ENCODE data around the gene CACNA1A. TPM values are rescaled to one million over a fixed set of nuclear protein-coding genes. Genes with fewer than 3 reads are reported as not detected.

CACNA1A gene
- polyA plus RNA-seq, 1 donor (not counting 4 experiments of a cell fraction or from before 2014, with no cell fraction given) = not detected

DNA sequence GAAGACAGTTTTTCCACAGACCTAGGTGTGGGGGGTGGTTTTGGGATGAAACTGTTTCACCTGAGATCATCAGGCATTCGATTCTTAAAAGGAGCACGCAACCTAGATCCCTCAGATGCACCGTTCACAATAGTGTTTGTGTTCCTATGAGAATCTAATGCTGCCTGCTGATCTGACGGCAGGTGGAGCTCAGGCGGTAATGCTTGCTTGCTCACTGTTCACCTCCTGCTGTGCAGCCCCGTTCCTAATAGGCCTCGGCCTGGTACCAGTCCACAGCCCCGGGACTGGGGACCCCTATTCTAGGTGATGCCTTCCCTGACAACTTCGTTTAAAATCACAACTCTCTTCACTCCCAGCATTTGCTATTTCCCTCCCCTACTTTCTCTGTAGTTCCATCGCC is 206.4 kb downstream of the CACNA1A start:
- TF ChIP-seq, protein P1, sequence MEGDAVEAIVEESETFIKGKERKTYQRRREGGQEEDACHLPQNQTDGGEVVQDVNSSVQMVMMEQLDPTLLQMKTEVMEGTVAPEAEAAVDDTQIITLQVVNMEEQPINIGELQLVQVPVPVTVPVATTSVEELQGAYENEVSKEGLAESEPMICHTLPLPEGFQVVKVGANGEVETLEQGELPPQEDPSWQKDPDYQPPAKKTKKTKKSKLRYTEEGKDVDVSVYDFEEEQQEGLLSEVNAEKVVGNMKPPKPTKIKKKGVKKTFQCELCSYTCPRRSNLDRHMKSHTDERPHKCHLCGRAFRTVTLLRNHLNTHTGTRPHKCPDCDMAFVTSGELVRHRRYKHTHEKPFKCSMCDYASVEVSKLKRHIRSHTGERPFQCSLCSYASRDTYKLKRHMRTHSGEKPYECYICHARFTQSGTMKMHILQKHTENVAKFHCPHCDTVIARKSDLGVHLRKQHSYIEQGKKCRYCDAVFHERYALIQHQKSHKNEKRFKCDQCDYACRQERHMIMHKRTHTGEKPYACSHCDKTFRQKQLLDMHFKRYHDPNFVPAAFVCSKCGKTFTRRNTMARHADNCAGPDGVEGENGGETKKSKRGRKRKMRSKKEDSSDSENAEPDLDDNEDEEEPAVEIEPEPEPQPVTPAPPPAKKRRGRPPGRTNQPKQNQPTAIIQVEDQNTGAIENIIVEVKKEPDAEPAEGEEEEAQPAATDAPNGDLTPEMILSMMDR (optimal IDR thresholded peaks at IDR 0.05 in 1 of 3, IDR thresholded peaks at IDR 0.05 in 1 of 3, conservative IDR thresholded peaks at IDR 0.05 in 1 of 3; ENCODE audit: extremely low read depth in 1 of 3, insufficient read depth in 2 of 3, low read length in 3 of 3) = peak in 1 of 3 experiments; percentile 10
- no peak for TF ChIP-seq EZH2 (IDR thresholded peaks at IDR 0.05; ENCODE audit: low read length)
- DNase-seq (ENCODE audit: low read depth, low spot score) (no peak), FAIRE-seq (no peak)
- Histone ChIP-seq H3K9ac (ENCODE audit: control insufficient read depth, extremely low read depth, insufficient read depth, low read length) (no peak overlapping the region), H2AFZ (ENCODE audit: control insufficient read depth, low read length) (no peak overlapping the region), H3K4me2 (ENCODE audit: control insufficient read depth, extremely low read depth, insufficient read depth, low read depth, low read length) (no peak overlapping the region), H3K36me3 (ENCODE audit: control insufficient read depth in 2 of 2, extremely low read depth in 1 of 2, insufficient read depth in 2 of 2, low read length in 2 of 2) (no peaks in the 10 kb centered on the region), H3K4me3 (ENCODE audit: control insufficient read depth in 2 of 3, extremely low read depth in 1 of 3, insufficient read depth in 2 of 3, low read depth in 1 of 3, low read length in 3 of 3) (no peak overlapping the region), H3K4me1 (ENCODE audit: control insufficient read depth, extremely low read depth, insufficient read depth, low read length) (no peaks in the 10 kb centered on the region), H3K9me3 (ENCODE audit: control insufficient read depth, low read depth, low read length) (no peaks in the 10 kb centered on the region), H3K9me1 (ENCODE audit: control insufficient read depth, extremely low read depth, insufficient read depth, low read length) (no peaks in the 10 kb centered on the region), H3K79me2 (ENCODE audit: control insufficient read depth, insufficient read depth, low read length) (no peaks in the 10 kb centered on the region), H4K20me1 (ENCODE audit: control insufficient read depth, extremely low read depth, insufficient read depth, low read length) (no peaks in the 10 kb centered on the region), H3K27ac (ENCODE audit: control insufficient read depth, insufficient read depth, low read length) (no peak overlapping the region), H3K27me3 (ENCODE audit: control insufficient read depth, extremely low read depth, insufficient read depth, low read length) (peaks cover 12% of the 10 kb centered on the region)
- dilution Hi-C loops (cut with MboI; ENCODE audit: extremely low pct_ligation_motif_present, low sequenced_read_pairs) = no loop called here

DNA sequence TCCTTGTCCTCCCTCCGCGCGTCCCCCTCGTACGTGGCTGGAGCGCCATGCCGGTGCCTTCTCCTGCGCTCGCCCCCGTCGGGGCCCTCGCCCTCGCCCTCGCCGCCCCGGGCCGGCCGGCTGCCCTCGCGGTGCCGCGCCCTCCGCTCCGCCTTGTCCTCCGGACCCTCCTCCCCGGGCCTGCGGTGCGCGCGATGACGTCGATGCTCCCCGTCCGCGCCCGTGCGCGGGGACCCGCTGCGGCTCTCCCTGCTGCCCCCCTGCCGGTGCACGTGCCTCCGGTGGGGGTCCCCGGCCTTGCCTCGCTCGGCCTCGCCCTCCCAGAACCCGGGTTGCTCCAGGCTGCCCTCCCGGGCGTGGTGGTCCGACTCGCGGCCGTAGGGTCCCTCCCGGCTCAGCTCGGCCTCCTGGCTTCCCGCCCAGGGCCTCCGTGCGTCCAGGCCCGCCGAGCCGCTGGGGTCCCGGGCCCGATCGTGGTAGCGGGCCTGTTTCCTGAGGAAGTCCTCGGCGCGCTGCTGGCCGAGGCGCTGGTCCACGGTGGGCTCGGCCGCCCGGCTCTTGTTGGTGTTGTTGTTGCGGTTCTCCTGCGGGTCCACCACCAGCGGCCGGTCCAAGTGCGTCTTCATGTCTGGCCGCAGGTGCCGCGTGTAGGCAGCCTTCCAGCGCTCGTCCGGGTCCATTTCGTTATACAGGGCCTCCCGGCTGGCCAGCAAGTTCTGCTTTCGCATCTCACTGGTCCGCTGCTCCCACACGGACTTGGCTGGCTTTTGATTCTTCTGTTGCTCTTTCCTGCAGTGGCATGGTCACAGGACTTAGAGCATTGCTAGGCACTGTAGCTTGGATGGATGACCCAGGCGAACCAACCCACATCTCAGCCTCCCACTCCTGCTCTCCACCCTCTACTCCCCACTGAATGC is 207.5 kb downstream of the CACNA1A start:
- no peak for DNase-seq (ENCODE audit: low read depth, low spot score)
- H3K27ac ChIP-seq (ENCODE audit: control insufficient read depth, insufficient read depth, low read length) = no peak overlapping the region
- no peaks in the 10 kb centered on the region for H3K36me3 ChIP-seq (ENCODE audit: control insufficient read depth in 2 of 2, extremely low read depth in 1 of 2, insufficient read depth in 2 of 2, low read length in 2 of 2)
- H3K4me1 ChIP-seq (ENCODE audit: control insufficient read depth, extremely low read depth, insufficient read depth, low read length) = no peaks in the 10 kb centered on the region
- no peak for FAIRE-seq
- no peak overlapping the region for H3K4me3 ChIP-seq (ENCODE audit: control insufficient read depth in 2 of 3, extremely low read depth in 1 of 3, insufficient read depth in 2 of 3, low read depth in 1 of 3, low read length in 3 of 3)
- TF ChIP-seq EZH2 (IDR thresholded peaks at IDR 0.05; ENCODE audit: low read length) = no peak
- TF ChIP-seq, protein P1 (optimal IDR thresholded peaks at IDR 0.05 in 1 of 3, IDR thresholded peaks at IDR 0.05 in 1 of 3, conservative IDR thresholded peaks at IDR 0.05 in 1 of 3; ENCODE audit: extremely low read depth in 1 of 3, insufficient read depth in 2 of 3, low read length in 3 of 3) = no peak
- dilution Hi-C loops (cut with MboI; ENCODE audit: extremely low pct_ligation_motif_present, low sequenced_read_pairs) = no loop called here
- H2AFZ ChIP-seq (ENCODE audit: control insufficient read depth, low read length) = no peak overlapping the region
- H3K4me2 ChIP-seq (ENCODE audit: control insufficient read depth, extremely low read depth, insufficient read depth, low read depth, low read length) = no peak overlapping the region
- H3K9ac ChIP-seq (ENCODE audit: control insufficient read depth, extremely low read depth, insufficient read depth, low read length) = no peak overlapping the region
- no peaks in the 10 kb centered on the region for H3K9me3 ChIP-seq (ENCODE audit: control insufficient read depth, low read depth, low read length)
- H3K79me2 ChIP-seq (ENCODE audit: control insufficient read depth, insufficient read depth, low read length) = no peaks in the 10 kb centered on the region
- H3K9me1 ChIP-seq (ENCODE audit: control insufficient read depth, extremely low read depth, insufficient read depth, low read length) = no peaks in the 10 kb centered on the region
- no peaks in the 10 kb centered on the region for H4K20me1 ChIP-seq (ENCODE audit: control insufficient read depth, extremely low read depth, insufficient read depth, low read length)
- H3K27me3 ChIP-seq (ENCODE audit: control insufficient read depth, extremely low read depth, insufficient read depth, low read length) = peaks cover 12% of the 10 kb centered on the region

Data from keratinocyte (primary cell).